Panc1 (cell line): ENCODE data around the gene TNFSF11. TPM values are rescaled to one million over a fixed set of nuclear protein-coding genes. Genes with fewer than 3 reads are reported as not detected.

Experiments used
- ATAC-seq: fragments of 200-7000 bp; cut with Tn5 transposase; 2 replicates; pipeline ENCODE4 v1.9.1; 2020; ENCODE audit warnings: mild to moderate bottlenecking, moderate library complexity
- BruUV-seq: library from RNA; stranded (reverse); fragments of 400-500 nt; replicated peaks from 2 replicates; lab custom pipeline; 2021; lab: Mats Ljungman, UMichigan
- CTCF ChIA-PET: fragments of 300-600 bp; sonication (Branson Sonifier 250); formaldehyde crosslinking; loops from one replicate; lab custom pipeline; 2022; ENCODE audit warnings: antibody characterized with exemption; lab: Charles Lee
- POLR2A ChIA-PET: fragments of 300-600 bp; sonication (Branson Sonifier 250); formaldehyde crosslinking; loops from one replicate; lab custom pipeline; 2022; ENCODE audit warnings: antibody characterized with exemption; lab: Charles Lee
- DNase-seq: peaks from one replicate; pipeline ENCODE4 v3.0.0-alpha.2; 2010; ENCODE audit warnings: low read depth, low spot score
- H3K27ac ChIP-seq: 2 replicates; pipeline ENCODE4 v1.5.1; 2011; ENCODE audit warnings: mild to moderate bottlenecking, low read length, inconsistent platforms
- H3K27me3 ChIP-seq: fragments of 200-500 bp; sonication (Bioruptor generic); 2 replicates; pipeline ENCODE4 v1.6.0; 2014; ENCODE audit warnings: low read length, inconsistent platforms; ENCODE audit not compliant: control insufficient read depth, insufficient read depth
- H3K36me3 ChIP-seq: fragments of 200-500 bp; sonication (Bioruptor generic); 2 replicates; pipeline ENCODE4 v1.5.1; 2014; ENCODE audit warnings: inconsistent platforms, mild to moderate bottlenecking, low read length, moderate library complexity; ENCODE audit not compliant: control insufficient read depth, insufficient read depth
- H3K4me1 ChIP-seq: 2 replicates; pipeline ENCODE4 v1.5.1; 2011; ENCODE audit warnings: inconsistent platforms, mild to moderate bottlenecking, low read length, moderate library complexity; ENCODE audit not compliant: control insufficient read depth, insufficient read depth
- H3K4me3 ChIP-seq, 2 experiments: 2 replicates each; pipeline ENCODE4 v1.5.1; 2011 to 2012; ENCODE audit warnings: low read depth in 2 of 2, low read length in 2 of 2, mild to moderate bottlenecking in 2 of 2, inconsistent platforms in 1 of 2, moderate library complexity in 1 of 2
- H3K9me3 ChIP-seq: fragments of 200-500 bp; sonication (Bioruptor generic); 2 replicates; pipeline ENCODE4 v1.5.1; 2014; ENCODE audit warnings: low read depth, mild to moderate bottlenecking, inconsistent platforms, low read length, moderate library complexity; ENCODE audit not compliant: control insufficient read depth, insufficient read depth
- POLR2AphosphoS5 ChIP-seq: IDR thresholded peaks from 2 replicates; pipeline ENCODE4 v1.6.1; 2012; ENCODE audit warnings: mild to moderate bottlenecking, low read depth, low read length, moderate library complexity
- REST ChIP-seq, 2 experiments: IDR thresholded peaks; 2 replicates each; pipeline ENCODE4 v1.6.1; 2011 to 2012; ENCODE audit warnings: low read depth in 2 of 2, control low read depth in 1 of 2, low read length in 1 of 2, mild to moderate bottlenecking in 1 of 2, moderate library complexity in 1 of 2; ENCODE audit not compliant: insufficient read depth in 1 of 2
- SIN3A ChIP-seq: IDR thresholded peaks from 2 replicates; pipeline ENCODE4 v1.6.1; 2012; ENCODE audit warnings: low read depth, mild to moderate bottlenecking, low read length, moderate library complexity, borderline replicate concordance; ENCODE audit not compliant: insufficient read depth
- TCF7L2 ChIP-seq: IDR thresholded peaks from 2 replicates; pipeline ENCODE4 v1.6.1; 2011; ENCODE audit warnings: mild to moderate bottlenecking, low read depth, low read length, inconsistent platforms
- in situ Hi-C: cut with HindIII; loops from 2 replicates; pipeline ENCODE4 v1.10.0; 2016; ENCODE audit warnings: low sequenced_read_pairs, low pct_unique_long_range_greater_than_20kb
- intact Hi-C: fragments of 100-400 bp; cut with micrococcal nuclease; formaldehyde crosslinking; loops from one replicate; pipeline ENCODE4 v1.10.0; 2022; ENCODE audit not compliant: unreplicated experiment
- total RNA-seq: library from RNA; stranded (reverse); gene quantifications from one replicate; pipeline ENCODE4 v1.2.1, GENCODE V29; 2021; ENCODE audit not compliant: unreplicated experiment
- TF ChIP-seq, protein P1 (sequence below): fragments of 450-650 bp; IDR thresholded peaks from 2 replicates; pipeline ENCODE4 v1.5.1; 2017; ENCODE audit warnings: mild to moderate bottlenecking

Gene TNFSF11
- total RNA-seq, 1 experiment from 2014 or later = not detected

GRCh38 chr13:42577538-42577937 is 3.6 kb downstream of the TNFSF11 start:
- in situ Hi-C loops = no loop called here
- no peak overlapping the region for H3K27ac ChIP-seq
- no peak for TF ChIP-seq REST (IDR thresholded peaks at IDR 0.05; ENCODE audit: insufficient read depth in 1 of 2, low read depth in 2 of 2, low read length in 1 of 2)
- no peak for TF ChIP-seq POLR2AphosphoS5
- TF ChIP-seq TCF7L2 = no peak
- TF ChIP-seq, protein P1, sequence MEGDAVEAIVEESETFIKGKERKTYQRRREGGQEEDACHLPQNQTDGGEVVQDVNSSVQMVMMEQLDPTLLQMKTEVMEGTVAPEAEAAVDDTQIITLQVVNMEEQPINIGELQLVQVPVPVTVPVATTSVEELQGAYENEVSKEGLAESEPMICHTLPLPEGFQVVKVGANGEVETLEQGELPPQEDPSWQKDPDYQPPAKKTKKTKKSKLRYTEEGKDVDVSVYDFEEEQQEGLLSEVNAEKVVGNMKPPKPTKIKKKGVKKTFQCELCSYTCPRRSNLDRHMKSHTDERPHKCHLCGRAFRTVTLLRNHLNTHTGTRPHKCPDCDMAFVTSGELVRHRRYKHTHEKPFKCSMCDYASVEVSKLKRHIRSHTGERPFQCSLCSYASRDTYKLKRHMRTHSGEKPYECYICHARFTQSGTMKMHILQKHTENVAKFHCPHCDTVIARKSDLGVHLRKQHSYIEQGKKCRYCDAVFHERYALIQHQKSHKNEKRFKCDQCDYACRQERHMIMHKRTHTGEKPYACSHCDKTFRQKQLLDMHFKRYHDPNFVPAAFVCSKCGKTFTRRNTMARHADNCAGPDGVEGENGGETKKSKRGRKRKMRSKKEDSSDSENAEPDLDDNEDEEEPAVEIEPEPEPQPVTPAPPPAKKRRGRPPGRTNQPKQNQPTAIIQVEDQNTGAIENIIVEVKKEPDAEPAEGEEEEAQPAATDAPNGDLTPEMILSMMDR = no peak
- no peak for TF ChIP-seq SIN3A
- DNase-seq (no peak), ATAC-seq (no peak)
- intact Hi-C loops = no loop called here
- H3K9me3 ChIP-seq = no peaks in the 10 kb centered on the region
- BruUV-seq = no TSS peak
- POLR2A ChIA-PET = no interaction called here
- no peak overlapping the region for H3K4me3 ChIP-seq
- H3K27me3 ChIP-seq = peaks cover 12% of the 10 kb centered on the region
- CTCF ChIA-PET = no interaction called here
- H3K36me3 ChIP-seq = no peaks in the 10 kb centered on the region
- H3K4me1 ChIP-seq = no peaks in the 10 kb centered on the region

DNA sequence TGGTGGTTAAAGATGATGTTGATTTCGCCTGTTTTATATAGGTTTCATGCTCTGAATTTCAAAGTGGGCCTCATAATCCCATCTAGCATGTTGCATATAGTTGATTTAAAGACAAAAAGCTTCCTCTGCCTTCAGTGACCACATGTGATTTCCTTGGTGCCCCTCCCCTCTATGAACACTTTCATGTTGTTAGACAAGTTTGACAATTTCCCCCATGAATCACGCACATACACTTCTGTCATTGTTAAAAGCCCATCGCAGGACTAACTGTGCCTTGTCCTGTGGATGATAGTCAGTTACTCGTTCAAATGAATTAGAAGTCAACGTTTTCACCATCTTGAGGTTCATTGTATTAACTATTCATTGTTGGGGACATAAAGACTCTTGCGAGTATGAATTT is 6.7 kb downstream of the TNFSF11 start:
- H3K9me3 ChIP-seq = no peaks in the 10 kb centered on the region
- BruUV-seq = no TSS peak
- H3K4me1 ChIP-seq = no peaks in the 10 kb centered on the region
- TF ChIP-seq TCF7L2 (no peak), POLR2AphosphoS5 (no peak), SIN3A (no peak), REST (IDR thresholded peaks at IDR 0.05; ENCODE audit: insufficient read depth in 1 of 2, low read depth in 2 of 2, low read length in 1 of 2) (no peak)
- TF ChIP-seq, protein P1 = no peak
- H3K27me3 ChIP-seq = peaks cover 8% of the 10 kb centered on the region
- ATAC-seq = no peak
- POLR2A ChIA-PET = no interaction called here
- intact Hi-C loops (no loop called here), in situ Hi-C loops (no loop called here)
- H3K4me3 ChIP-seq = no peak overlapping the region
- H3K27ac ChIP-seq = no peak overlapping the region
- no peaks in the 10 kb centered on the region for H3K36me3 ChIP-seq
- CTCF ChIA-PET = no interaction called here
- no peak for DNase-seq
